Epithelial cell of esophagus (primary cell): Measurements from ENCODE around the gene GABRG3.

Experiments
- DNase-seq: peaks from one replicate; pipeline ENCODE4 v3.0.0; 2010; ENCODE audit warnings: low read depth
- H3K4me3 ChIP-seq: 2 replicates; pipeline ENCODE4 v1.5.1; 2011; ENCODE audit warnings: mild to moderate bottlenecking, low read length, control low read depth
- TF ChIP-seq, protein P1 (sequence below): IDR thresholded peaks from 2 replicates; pipeline ENCODE4 v1.5.1; 2011; ENCODE audit warnings: low read depth, mild to moderate bottlenecking, low read length, control low read depth, inconsistent platforms; ENCODE audit not compliant: insufficient read depth; ENCODE audit errors: missing control alignments

GABRG3 gene

DNA sequence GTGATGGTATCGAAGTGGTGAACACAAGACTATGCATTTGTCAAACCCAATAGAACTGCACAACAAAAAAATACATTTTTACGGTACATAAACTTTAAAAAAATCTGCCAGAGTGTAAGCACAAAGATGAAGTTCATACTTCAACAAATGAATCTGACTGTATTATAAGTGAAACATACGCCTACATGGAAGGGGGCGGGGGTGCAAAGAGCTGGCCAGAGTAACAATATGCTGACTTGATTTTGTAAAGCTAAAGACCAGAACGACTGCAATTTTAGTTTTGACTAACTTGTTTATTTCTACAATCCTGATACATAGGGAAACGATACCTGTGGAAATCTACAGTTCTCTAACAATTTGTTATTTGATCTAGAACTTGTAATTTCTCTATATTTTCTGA lies 426.0 kb downstream of the GABRG3 start:
- TF ChIP-seq, protein P1, sequence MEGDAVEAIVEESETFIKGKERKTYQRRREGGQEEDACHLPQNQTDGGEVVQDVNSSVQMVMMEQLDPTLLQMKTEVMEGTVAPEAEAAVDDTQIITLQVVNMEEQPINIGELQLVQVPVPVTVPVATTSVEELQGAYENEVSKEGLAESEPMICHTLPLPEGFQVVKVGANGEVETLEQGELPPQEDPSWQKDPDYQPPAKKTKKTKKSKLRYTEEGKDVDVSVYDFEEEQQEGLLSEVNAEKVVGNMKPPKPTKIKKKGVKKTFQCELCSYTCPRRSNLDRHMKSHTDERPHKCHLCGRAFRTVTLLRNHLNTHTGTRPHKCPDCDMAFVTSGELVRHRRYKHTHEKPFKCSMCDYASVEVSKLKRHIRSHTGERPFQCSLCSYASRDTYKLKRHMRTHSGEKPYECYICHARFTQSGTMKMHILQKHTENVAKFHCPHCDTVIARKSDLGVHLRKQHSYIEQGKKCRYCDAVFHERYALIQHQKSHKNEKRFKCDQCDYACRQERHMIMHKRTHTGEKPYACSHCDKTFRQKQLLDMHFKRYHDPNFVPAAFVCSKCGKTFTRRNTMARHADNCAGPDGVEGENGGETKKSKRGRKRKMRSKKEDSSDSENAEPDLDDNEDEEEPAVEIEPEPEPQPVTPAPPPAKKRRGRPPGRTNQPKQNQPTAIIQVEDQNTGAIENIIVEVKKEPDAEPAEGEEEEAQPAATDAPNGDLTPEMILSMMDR: no peak
- no peak overlapping the region for H3K4me3 ChIP-seq
- DNase-seq: no peak

DNA sequence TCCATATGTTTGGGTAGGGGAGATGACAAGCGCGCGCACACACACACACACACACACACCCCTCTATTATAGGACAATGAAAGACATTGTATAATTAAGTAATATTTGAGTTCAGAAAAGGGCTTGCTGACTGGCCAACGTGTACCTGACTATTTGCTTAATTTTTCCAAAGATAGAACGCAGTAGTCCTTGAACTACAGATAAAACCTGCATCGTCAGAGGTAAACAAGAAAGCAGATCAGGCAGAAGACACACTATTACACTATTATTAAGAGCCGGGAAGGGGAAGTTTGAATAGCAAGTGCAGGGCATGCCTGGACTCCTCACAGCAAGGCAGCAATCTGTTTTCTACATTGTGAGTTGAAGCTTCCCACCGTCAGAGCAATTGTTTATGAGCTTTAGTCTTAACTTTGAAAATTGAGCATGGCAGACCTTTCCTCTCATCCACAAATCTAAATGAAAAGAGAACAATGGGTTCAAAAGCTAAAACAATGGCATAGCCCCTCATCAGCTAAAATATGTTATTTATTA lies 427.7 kb downstream of the GABRG3 start:
- no peak overlapping the region for H3K4me3 ChIP-seq
- peak; percentile 23 for DNase-seq
- TF ChIP-seq, protein P1: no peak

DNA sequence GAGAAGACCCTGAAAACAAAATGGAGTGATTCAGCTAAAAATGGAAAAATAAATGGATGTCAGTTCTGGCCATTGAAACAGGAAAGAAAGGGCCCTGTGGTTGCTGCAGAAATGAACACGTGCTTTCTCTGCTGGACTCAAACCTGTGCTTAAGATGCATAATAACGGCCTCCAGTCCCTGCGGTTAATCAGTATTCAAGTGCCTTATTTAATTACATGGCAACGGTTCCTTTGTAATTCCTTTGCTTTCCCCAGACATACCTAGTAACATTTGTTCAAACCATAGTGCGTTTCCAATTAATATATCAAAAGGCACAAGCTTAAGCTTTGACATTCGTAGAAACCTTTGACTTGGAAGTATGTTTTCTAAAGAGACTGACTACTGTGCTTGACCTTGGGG lies 428.3 kb downstream of the GABRG3 start:
- TF ChIP-seq, protein P1: no peak
- DNase-seq: no peak
- no peak overlapping the region for H3K4me3 ChIP-seq

DNA sequence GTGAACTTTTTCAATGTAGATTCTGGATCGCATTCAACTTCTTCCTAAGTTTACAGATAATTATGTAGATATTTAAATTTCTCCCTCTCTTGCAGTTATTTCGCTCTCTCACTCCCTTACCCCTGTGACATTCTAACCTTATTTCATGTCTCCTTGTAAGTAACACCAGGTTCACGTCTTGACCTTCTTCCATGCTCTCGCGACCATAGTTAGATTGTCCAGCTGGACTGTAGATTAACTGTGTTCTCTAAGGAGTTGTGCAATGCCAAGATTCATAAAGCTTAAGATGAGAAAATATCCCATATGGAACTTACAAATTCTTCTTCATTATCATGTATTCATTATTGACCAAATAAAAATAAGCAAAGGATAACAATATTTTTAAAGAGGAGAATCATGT lies 430.5 kb downstream of the GABRG3 start:
- H3K4me3 ChIP-seq: no peak overlapping the region
- TF ChIP-seq, protein P1: no peak
- no peak for DNase-seq

DNA sequence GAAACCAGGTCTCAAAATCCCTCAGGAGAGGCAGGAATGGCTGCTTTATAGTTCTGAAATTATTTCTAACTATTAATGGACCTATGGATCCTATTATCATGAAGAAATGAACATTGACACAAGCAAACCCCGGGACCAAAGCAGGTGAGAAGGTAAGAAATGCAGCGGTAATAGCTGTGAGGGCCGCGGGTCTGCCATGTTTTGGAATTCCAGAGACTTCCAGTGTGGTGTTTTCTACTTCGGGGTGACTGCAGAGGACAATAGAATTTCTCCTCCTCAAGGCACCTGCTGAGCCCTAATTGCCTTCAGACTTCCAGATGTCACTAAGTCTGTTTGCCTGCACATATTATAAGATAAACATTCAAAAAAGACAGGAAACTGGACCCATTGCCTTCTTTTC lies 437.4 kb downstream of the GABRG3 start:
- DNase-seq: no peak
- H3K4me3 ChIP-seq: no peak overlapping the region
- TF ChIP-seq, protein P1: no peak

DNA sequence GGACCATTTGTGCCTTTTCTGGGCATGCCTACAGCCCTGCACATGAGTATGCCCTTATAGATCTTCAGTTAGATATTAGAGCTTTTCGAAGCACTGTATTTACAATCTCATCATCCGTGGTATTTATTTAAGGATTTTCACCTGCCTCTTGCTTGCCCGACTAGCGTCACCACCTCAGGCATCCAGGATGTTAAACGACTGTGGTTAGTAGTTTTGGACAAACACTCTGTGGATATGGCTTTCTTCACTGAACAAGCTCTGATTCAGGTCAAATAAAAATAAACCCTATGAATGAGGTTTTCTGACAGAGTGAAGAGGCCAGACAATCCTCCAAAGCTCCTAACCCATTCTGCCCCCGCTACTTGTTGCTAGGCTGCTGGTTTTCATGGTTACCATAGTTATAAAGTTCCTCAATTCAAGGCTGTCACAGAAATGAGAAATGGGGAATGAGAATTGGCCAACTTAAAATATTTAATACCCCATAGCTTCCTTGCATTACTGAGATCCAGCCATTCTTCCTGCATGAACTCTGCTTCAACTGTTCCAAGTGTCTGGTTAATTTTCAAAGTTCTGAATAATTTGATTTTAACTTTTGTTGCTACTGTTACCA lies 440.1 kb downstream of the GABRG3 start:
- no peak for DNase-seq
- no peak overlapping the region for H3K4me3 ChIP-seq
- TF ChIP-seq, protein P1: no peak

DNA sequence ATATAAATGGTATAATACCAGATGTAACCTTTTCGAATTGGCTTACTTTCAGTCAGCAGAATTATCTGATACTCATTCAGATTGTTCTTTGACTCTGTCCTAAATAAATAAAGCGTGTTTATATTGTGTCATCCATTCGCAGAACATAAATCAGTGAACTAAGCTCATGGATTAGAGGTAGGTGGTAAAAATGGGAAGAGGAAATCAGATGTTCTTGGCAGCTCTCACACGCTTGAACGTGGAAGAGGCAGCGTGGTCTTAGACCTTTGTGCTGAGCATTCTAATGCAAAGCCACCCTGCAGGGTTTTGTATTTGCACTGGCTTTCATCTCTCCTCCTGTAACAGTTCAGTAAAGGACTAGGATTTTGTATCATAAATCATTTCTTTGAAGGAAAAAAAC lies 441.4 kb downstream of the GABRG3 start:
- DNase-seq: no peak
- TF ChIP-seq, protein P1: no peak
- no peak overlapping the region for H3K4me3 ChIP-seq
